Parathyroid adenoma (tissue), 2 donors: ENCODE data around the gene PIN1.

Experiments used
- H2AFZ ChIP-seq: fragments of 300-600 bp; sonication (generic); one replicate; pipeline ENCODE4 v1.7.0; 2017; ENCODE audit warnings: antibody characterized with exemption, mild to moderate bottlenecking
- H3K27ac ChIP-seq: fragments of 300-600 bp; sonication (generic); one replicate; pipeline ENCODE4 v1.7.0; 2017
- H3K27me3 ChIP-seq: fragments of 300-600 bp; sonication (generic); one replicate; pipeline ENCODE4 v1.7.0; 2017; ENCODE audit warnings: low read length; ENCODE audit not compliant: control insufficient read depth, insufficient read depth
- H3K36me3 ChIP-seq: fragments of 300-600 bp; sonication (generic); one replicate; pipeline ENCODE4 v1.7.0; 2017; ENCODE audit warnings: low read length; ENCODE audit not compliant: control insufficient read depth, insufficient read depth
- H3K4me1 ChIP-seq: fragments of 300-600 bp; sonication (generic); one replicate; pipeline ENCODE4 v1.7.0; 2017; ENCODE audit warnings: control low read depth
- H3K4me2 ChIP-seq: fragments of 300-600 bp; sonication (generic); one replicate; pipeline ENCODE4 v1.7.0; 2017; ENCODE audit warnings: low read length
- H3K4me3 ChIP-seq: fragments of 300-600 bp; sonication (generic); one replicate; pipeline ENCODE4 v1.7.0; 2017; ENCODE audit warnings: low read depth, low read length
- H3K79me2 ChIP-seq: fragments of 300-600 bp; sonication (generic); one replicate; pipeline ENCODE4 v1.7.0; 2017; ENCODE audit warnings: control low read depth
- H3K9ac ChIP-seq: fragments of 300-600 bp; sonication (generic); one replicate; pipeline ENCODE4 v1.7.0; 2017; ENCODE audit warnings: mild to moderate bottlenecking
- H3K9me3 ChIP-seq: fragments of 300-600 bp; sonication (generic); one replicate; pipeline ENCODE4 v1.7.0; 2017; ENCODE audit warnings: low read length; ENCODE audit not compliant: control insufficient read depth
- CTCF ChIP-seq: fragments of 300-600 bp; sonication (generic); IDR thresholded peaks from one replicate; pipeline ENCODE4 v1.7.0; 2017; ENCODE audit warnings: antibody characterized with exemption, mild to moderate bottlenecking
- donor health status: primary hyperparathyroidism.

The PIN1 gene

GRCh38 chr19:9868983-9869617, 34.0 kb downstream of the PIN1 start:
- no peak overlapping the region for H3K4me3 ChIP-seq
- no peak for TF ChIP-seq CTCF
- no peaks in the 10 kb centered on the region for H3K27me3 ChIP-seq
- H3K9ac ChIP-seq = no peak overlapping the region
- H3K9me3 ChIP-seq = no peaks in the 10 kb centered on the region
- H3K4me2 ChIP-seq = no peak overlapping the region
- H2AFZ ChIP-seq = no peak overlapping the region
- H3K27ac ChIP-seq = no peak overlapping the region
- no peaks in the 10 kb centered on the region for H3K79me2 ChIP-seq
- H3K36me3 ChIP-seq = no peaks in the 10 kb centered on the region
- H3K4me1 ChIP-seq = peaks cover 4% of the 10 kb centered on the region

- Histone ChIP-seq H2AFZ (peak overlapping the region; percentile 43), H3K4me2 (no peak overlapping the region), H3K27ac (no peak overlapping the region), H3K36me3 (no peaks in the 10 kb centered on the region), H3K27me3 (no peaks in the 10 kb centered on the region), H3K4me1 (peaks cover 4% of the 10 kb centered on the region), H3K9ac (no peak overlapping the region), H3K4me3 (no peak overlapping the region), H3K79me2 (no peaks in the 10 kb centered on the region), H3K9me3 (no peaks in the 10 kb centered on the region)
- TF ChIP-seq CTCF = no peak
These were observed 36.7 kb downstream of the PIN1 start for GRCh38 chr19:9871626-9872338.

- Histone ChIP-seq H3K9me3 (no peaks in the 10 kb centered on the region), H3K9ac (no peak overlapping the region), H2AFZ (no peak overlapping the region), H3K36me3 (no peaks in the 10 kb centered on the region), H3K27me3 (no peaks in the 10 kb centered on the region), H3K4me2 (no peak overlapping the region), H3K27ac (no peak overlapping the region), H3K79me2 (no peaks in the 10 kb centered on the region), H3K4me3 (no peak overlapping the region), H3K4me1 (peaks cover 4% of the 10 kb centered on the region)
- no peak for TF ChIP-seq CTCF
These were observed 37.6 kb downstream of the PIN1 start for GRCh38 chr19:9872618-9873242.

GRCh38 chr19:9875031-9875627, 40.0 kb downstream of the PIN1 start:
- TF ChIP-seq CTCF = no peak
- Histone ChIP-seq H3K4me2 (no peak overlapping the region), H3K4me3 (no peak overlapping the region), H3K9ac (no peak overlapping the region), H3K79me2 (no peaks in the 10 kb centered on the region), H3K27ac (no peak overlapping the region), H3K4me1 (peaks cover 4% of the 10 kb centered on the region), H2AFZ (no peak overlapping the region), H3K36me3 (no peaks in the 10 kb centered on the region), H3K9me3 (no peaks in the 10 kb centered on the region), H3K27me3 (no peaks in the 10 kb centered on the region)
